Liver (tissue), 9 donors: ENCODE data around the gene RSPH6A. TPM values are rescaled to one million over a fixed set of nuclear protein-coding genes. Genes with fewer than 3 reads are reported as not detected.

Experiments
- DNase-seq: peaks from one replicate; pipeline ENCODE4 v3.0.0-alpha.2; 2017; ENCODE audit warnings: low spot score
- H3K27ac ChIP-seq, 2 donors: one replicate each; pipeline ENCODE4 v1.7.0; 2013; ENCODE audit warnings: inconsistent platforms in 2 of 2, low read length in 2 of 2, control low read depth in 1 of 2, low read depth in 1 of 2, mild to moderate bottlenecking in 1 of 2
- H3K27me3 ChIP-seq, 4 donors: one replicate each; pipeline versions ENCODE4 v1.6.1 to v1.7.0; 2013; ENCODE audit warnings: low read length in 3 of 4, inconsistent platforms in 1 of 4, mild to moderate bottlenecking in 1 of 4, moderate library complexity in 1 of 4; ENCODE audit not compliant: control insufficient read depth in 4 of 4, insufficient read depth in 4 of 4
- H3K36me3 ChIP-seq, 4 donors: one replicate each; pipeline versions ENCODE4 v1.6.1 to v1.7.0; 2013; ENCODE audit warnings: low read length in 3 of 4, mild to moderate bottlenecking in 3 of 4, low read depth in 1 of 4, moderate library complexity in 1 of 4; ENCODE audit not compliant: control insufficient read depth in 4 of 4, insufficient read depth in 3 of 4
- H3K4me1 ChIP-seq, 4 donors: one replicate each; pipeline versions ENCODE4 v1.6.1 to v1.7.0; 2013; ENCODE audit warnings: low read length in 3 of 4, mild to moderate bottlenecking in 3 of 4, moderate library complexity in 1 of 4; ENCODE audit not compliant: control insufficient read depth in 4 of 4, insufficient read depth in 4 of 4
- H3K4me3 ChIP-seq, 3 donors: one replicate each; pipeline versions ENCODE4 v1.6.1 to v1.7.0; 2013; ENCODE audit warnings: low read length in 3 of 3, control low read depth in 1 of 3, low read depth in 1 of 3, mild to moderate bottlenecking in 1 of 3
- H3K9ac ChIP-seq, 2 donors: one replicate each; pipeline ENCODE4 v1.7.0; 2013; ENCODE audit warnings: low read length in 2 of 2, mild to moderate bottlenecking in 2 of 2, moderate library complexity in 2 of 2, control low read depth in 1 of 2, low read depth in 1 of 2
- H3K9me3 ChIP-seq, 4 donors: one replicate each; pipeline versions ENCODE4 v1.6.1 to v1.7.0; 2013; ENCODE audit warnings: low read length in 3 of 4; ENCODE audit not compliant: control insufficient read depth in 4 of 4
- EGR1 ChIP-seq, 2 donors: IDR thresholded peaks; 2 replicates each; pipeline ENCODE4 v1.6.1; 2016 to 2018; ENCODE audit warnings: antibody characterized with exemption in 2 of 2, low read depth in 2 of 2
- FOXA1 ChIP-seq: IDR thresholded peaks from 2 replicates; pipeline ENCODE4 v1.6.1; 2016; ENCODE audit warnings: antibody characterized with exemption
- HNF4A ChIP-seq, 2 donors: conservative IDR thresholded peaks; 2 replicates each; pipeline ENCODE4 v1.6.1; 2016; ENCODE audit warnings: antibody characterized with exemption in 2 of 2, mild to moderate bottlenecking in 2 of 2
- HNF4G ChIP-seq: IDR thresholded peaks from 2 replicates; pipeline ENCODE4 v1.6.1; 2016; ENCODE audit warnings: antibody characterized with exemption
- JUND ChIP-seq, 2 donors: IDR thresholded peaks; 2 replicates each; pipeline ENCODE4 v1.6.1; 2016; ENCODE audit warnings: antibody characterized with exemption in 2 of 2
- NR2F2 ChIP-seq: IDR thresholded peaks from 2 replicates; pipeline ENCODE4 v1.6.1; 2016; ENCODE audit warnings: antibody characterized with exemption
- RAD21 ChIP-seq, 2 donors: IDR thresholded peaks; 2 replicates each; pipeline ENCODE4 v1.6.1; 2016; ENCODE audit warnings: antibody characterized with exemption in 2 of 2, mild to moderate bottlenecking in 2 of 2
- RXRA ChIP-seq, 2 donors: IDR thresholded peaks; 2 replicates each; pipeline ENCODE4 v1.6.1; 2017 to 2018; ENCODE audit warnings: antibody characterized with exemption in 2 of 2, mild to moderate bottlenecking in 1 of 2
- SP1 ChIP-seq: IDR thresholded peaks from 2 replicates; pipeline ENCODE4 v1.6.1; 2018; ENCODE audit warnings: antibody characterized with exemption, mild to moderate bottlenecking
- WGBS: extraction: QIAGEN DNeasy Blood & Tissue Kit; methylation state at CpG from one replicate; pipeline ENCODE4 v1.1.7; 2013; 5-methylcytosine and 5-hydroxymethylcytosine counted together
- polyA plus RNA-seq, 2 donors: library from polyadenylated mRNA; stranded (reverse) in 1 of 2; unstranded in 1 of 2; fragments of 200-250 nt in 1 of 2; fragments of >200 nt in 1 of 2; fragmentation: Nextera tagmentation in 1 of 2; extraction: Ambion mirVana in 1 of 2; gene quantifications; one replicate each; pipeline versions ENCODE4 v1.2.1 to v1.2.3, GENCODE V29; 2013 to 2015
- total RNA-seq, 2 donors: library from RNA; depleted of rRNA; stranded (reverse); fragments of >200 nt; gene quantifications; one replicate each; pipeline ENCODE4 v1.2.3, GENCODE V29; 2014
- TF ChIP-seq, protein P1 (sequence below): IDR thresholded peaks from 2 replicates; pipeline ENCODE4 v1.6.1; 2016; ENCODE audit warnings: antibody characterized with exemption, mild to moderate bottlenecking
- TF ChIP-seq, protein P2 (sequence below): IDR thresholded peaks from 2 replicates; pipeline ENCODE4 v1.6.1; 2016; ENCODE audit warnings: antibody characterized with exemption
- TF ChIP-seq, protein P3 (sequence below): fragments of 150-350 bp; IDR thresholded peaks from 2 replicates; pipeline ENCODE4 v1.5.1; 2017; ENCODE audit warnings: improper control_type of control experiment, low read depth, low read length; ENCODE audit not compliant: missing input control
- TF ChIP-seq, protein P4 (sequence below): IDR thresholded peaks from 2 replicates; pipeline ENCODE4 v1.6.1; 2016; ENCODE audit warnings: antibody characterized with exemption
- donor health status: healthy.
- donor health status: healthy.
- donor health status: healthy.
- donor health status: healthy.
- donor health status: healthy.

Gene RSPH6A
- total and polyA plus RNA-seq, 4 donors: 0.08 TPM; not detected in 3

DNA sequence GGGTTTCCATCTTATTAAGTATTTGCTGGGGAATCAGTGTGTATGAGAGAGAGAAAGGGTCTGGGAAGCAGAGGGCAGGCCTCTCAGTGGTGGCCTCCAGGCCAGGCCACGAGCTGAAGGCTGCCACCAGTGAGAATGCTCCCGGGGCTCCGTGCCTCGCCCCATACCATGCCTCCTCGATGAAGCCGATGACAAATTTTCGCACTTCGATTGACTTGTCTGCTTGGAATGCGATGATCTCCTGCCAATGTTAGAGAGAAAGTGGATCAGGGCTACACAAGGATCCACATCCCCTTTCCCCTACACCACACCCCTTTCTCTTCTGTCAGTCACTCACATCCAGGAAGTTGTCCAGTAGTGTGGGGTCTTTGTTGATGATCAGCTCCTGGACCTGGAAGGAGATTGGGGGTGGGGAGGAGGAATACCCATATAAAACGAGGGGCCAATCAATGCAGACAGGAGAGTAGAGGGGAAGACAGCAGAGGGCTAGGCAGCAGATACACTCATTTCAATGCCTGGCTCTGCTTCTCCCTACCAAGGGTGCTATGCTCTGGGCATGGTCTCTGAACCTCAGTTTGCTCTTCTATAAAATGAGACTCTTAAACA, 37.1 kb upstream of the RSPH6A start (continued):
- TF ChIP-seq, protein P1, sequence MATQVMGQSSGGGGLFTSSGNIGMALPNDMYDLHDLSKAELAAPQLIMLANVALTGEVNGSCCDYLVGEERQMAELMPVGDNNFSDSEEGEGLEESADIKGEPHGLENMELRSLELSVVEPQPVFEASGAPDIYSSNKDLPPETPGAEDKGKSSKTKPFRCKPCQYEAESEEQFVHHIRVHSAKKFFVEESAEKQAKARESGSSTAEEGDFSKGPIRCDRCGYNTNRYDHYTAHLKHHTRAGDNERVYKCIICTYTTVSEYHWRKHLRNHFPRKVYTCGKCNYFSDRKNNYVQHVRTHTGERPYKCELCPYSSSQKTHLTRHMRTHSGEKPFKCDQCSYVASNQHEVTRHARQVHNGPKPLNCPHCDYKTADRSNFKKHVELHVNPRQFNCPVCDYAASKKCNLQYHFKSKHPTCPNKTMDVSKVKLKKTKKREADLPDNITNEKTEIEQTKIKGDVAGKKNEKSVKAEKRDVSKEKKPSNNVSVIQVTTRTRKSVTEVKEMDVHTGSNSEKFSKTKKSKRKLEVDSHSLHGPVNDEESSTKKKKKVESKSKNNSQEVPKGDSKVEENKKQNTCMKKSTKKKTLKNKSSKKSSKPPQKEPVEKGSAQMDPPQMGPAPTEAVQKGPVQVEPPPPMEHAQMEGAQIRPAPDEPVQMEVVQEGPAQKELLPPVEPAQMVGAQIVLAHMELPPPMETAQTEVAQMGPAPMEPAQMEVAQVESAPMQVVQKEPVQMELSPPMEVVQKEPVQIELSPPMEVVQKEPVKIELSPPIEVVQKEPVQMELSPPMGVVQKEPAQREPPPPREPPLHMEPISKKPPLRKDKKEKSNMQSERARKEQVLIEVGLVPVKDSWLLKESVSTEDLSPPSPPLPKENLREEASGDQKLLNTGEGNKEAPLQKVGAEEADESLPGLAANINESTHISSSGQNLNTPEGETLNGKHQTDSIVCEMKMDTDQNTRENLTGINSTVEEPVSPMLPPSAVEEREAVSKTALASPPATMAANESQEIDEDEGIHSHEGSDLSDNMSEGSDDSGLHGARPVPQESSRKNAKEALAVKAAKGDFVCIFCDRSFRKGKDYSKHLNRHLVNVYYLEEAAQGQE: no peak
- TF ChIP-seq HNF4G (no peak), RAD21 (IDR thresholded peaks at IDR 0.05) (no peak), RXRA (IDR thresholded peaks at IDR 0.05) (no peak), JUND (IDR thresholded peaks at IDR 0.05) (no peak), HNF4A (conservative IDR thresholded peaks at IDR 0.05) (no peak), SP1 (no peak), EGR1 (IDR thresholded peaks at IDR 0.05; ENCODE audit: low read depth in 2 of 2) (no peak), FOXA1 (no peak)
- TF ChIP-seq, protein P2, sequence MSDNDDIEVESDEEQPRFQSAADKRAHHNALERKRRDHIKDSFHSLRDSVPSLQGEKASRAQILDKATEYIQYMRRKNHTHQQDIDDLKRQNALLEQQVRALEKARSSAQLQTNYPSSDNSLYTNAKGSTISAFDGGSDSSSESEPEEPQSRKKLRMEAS: no peak

DNA sequence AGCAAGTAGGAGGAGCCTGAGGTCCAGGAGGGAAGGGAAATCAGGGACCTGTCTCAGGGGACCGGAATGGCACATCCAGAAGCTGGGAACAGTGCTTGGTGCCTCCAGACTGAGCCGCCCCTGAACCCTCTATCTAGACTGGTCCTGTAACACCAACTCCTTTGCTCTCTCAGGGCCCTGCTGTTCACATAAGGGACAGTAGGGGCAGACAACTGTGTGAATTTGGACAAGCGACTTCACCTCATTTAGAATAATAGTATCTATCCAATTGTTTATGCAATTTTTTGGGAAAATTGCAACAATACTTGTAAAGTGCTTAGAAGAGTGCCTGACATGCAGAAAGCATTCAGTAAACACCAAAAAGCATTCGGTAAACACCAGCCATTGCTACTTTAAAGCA, 33.8 kb upstream of the RSPH6A start:
- no peaks in the 10 kb centered on the region for H3K4me1 ChIP-seq
- no peak overlapping the region for H3K9ac ChIP-seq
- 95% methylated on average over 4 of the region's 4 CpGs for WGBS
- H3K4me3 ChIP-seq: no peak overlapping the region
- DNase-seq: no peak
- TF ChIP-seq, protein P3, sequence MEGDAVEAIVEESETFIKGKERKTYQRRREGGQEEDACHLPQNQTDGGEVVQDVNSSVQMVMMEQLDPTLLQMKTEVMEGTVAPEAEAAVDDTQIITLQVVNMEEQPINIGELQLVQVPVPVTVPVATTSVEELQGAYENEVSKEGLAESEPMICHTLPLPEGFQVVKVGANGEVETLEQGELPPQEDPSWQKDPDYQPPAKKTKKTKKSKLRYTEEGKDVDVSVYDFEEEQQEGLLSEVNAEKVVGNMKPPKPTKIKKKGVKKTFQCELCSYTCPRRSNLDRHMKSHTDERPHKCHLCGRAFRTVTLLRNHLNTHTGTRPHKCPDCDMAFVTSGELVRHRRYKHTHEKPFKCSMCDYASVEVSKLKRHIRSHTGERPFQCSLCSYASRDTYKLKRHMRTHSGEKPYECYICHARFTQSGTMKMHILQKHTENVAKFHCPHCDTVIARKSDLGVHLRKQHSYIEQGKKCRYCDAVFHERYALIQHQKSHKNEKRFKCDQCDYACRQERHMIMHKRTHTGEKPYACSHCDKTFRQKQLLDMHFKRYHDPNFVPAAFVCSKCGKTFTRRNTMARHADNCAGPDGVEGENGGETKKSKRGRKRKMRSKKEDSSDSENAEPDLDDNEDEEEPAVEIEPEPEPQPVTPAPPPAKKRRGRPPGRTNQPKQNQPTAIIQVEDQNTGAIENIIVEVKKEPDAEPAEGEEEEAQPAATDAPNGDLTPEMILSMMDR: peak; percentile 22
- TF ChIP-seq NR2F2: no peak
- H3K9me3 ChIP-seq: no peaks in the 10 kb centered on the region
- H3K36me3 ChIP-seq: peaks cover 11 to 85% (median 66%) of the 10 kb centered on the region in 4 donors
- H3K27me3 ChIP-seq: no peaks in the 10 kb centered on the region
- no peak overlapping the region for H3K27ac ChIP-seq

DNA sequence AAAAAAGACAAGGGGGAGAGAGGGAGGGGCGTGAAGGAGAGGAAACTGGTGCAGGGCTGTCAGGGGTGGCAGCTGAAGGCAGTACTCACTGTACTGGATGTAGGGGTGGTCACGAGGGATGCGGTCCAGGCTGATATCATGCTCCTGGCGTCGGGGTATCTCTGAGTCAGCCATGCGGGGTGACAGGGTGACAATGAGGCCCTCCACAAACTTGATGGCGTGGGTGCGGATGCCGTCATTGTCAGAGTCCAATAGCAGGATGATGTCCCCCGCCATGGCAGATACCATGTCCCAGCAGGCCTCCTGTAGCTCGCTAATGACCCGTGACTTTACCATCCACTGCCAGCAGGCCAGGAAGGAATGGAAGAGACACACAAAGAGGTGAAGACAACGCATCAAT, 32.6 kb upstream of the RSPH6A start:
- 95% methylated on average over 13 of the region's 13 CpGs for WGBS
- no peaks in the 10 kb centered on the region for H3K4me1 ChIP-seq
- no peaks in the 10 kb centered on the region for H3K9me3 ChIP-seq
- H3K27ac ChIP-seq: no peak overlapping the region
- H3K36me3 ChIP-seq: peaks cover 13 to 84% (median 65%) of the 10 kb centered on the region in 4 donors
- H3K9ac ChIP-seq: no peak overlapping the region
- no peak overlapping the region for H3K4me3 ChIP-seq
- no peaks in the 10 kb centered on the region for H3K27me3 ChIP-seq
- DNase-seq: no peak
- TF ChIP-seq, protein P4, sequence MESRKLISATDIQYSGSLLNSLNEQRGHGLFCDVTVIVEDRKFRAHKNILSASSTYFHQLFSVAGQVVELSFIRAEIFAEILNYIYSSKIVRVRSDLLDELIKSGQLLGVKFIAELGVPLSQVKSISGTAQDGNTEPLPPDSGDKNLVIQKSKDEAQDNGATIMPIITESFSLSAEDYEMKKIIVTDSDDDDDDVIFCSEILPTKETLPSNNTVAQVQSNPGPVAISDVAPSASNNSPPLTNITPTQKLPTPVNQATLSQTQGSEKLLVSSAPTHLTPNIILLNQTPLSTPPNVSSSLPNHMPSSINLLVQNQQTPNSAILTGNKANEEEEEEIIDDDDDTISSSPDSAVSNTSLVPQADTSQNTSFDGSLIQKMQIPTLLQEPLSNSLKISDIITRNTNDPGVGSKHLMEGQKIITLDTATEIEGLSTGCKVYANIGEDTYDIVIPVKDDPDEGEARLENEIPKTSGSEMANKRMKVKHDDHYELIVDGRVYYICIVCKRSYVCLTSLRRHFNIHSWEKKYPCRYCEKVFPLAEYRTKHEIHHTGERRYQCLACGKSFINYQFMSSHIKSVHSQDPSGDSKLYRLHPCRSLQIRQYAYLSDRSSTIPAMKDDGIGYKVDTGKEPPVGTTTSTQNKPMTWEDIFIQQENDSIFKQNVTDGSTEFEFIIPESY: no peak
- TF ChIP-seq JUND (IDR thresholded peaks at IDR 0.05): no peak
